Eye (tissue), 1 donor: ENCODE measurements around the gene MMP12.
A peak's percentile ranks its signal among the peaks of the same experiment; 100 is the strongest.
"Not testable (repeated sequence)": the region's sequence is repeated elsewhere in the genome, so short reads cannot be mapped to it uniquely, and the experiment has no call there.

Experiments used
- DNase-seq: peaks from one replicate; pipeline ENCODE4 v3.0.0-alpha.2; 2015

The MMP12 gene

DNA sequence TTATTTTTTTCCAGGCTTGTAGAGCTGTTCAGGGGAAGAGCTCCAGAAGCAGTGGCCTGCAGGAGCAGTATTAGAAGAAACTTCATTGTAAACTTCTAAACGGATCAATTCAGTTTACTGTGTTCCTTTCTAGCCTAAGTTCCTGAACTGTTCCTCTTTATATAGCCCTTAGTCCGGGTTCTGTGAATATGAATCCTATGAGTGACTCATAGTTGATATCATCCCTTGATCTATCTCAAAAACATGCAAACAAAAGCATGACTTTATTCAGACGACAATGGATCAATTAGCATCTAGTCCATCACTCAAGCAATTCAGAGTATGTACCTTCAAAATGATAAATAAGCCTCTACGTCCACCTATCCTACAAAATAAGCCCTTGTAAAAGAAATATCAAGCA is at the start of gene MMP12:
MMP12 (minus strand) TSS at position 131 of the 400 bp plus-strand sequence; CDS start at position 86, 45 bp downstream.
- DNase-seq: no peak

DNA sequence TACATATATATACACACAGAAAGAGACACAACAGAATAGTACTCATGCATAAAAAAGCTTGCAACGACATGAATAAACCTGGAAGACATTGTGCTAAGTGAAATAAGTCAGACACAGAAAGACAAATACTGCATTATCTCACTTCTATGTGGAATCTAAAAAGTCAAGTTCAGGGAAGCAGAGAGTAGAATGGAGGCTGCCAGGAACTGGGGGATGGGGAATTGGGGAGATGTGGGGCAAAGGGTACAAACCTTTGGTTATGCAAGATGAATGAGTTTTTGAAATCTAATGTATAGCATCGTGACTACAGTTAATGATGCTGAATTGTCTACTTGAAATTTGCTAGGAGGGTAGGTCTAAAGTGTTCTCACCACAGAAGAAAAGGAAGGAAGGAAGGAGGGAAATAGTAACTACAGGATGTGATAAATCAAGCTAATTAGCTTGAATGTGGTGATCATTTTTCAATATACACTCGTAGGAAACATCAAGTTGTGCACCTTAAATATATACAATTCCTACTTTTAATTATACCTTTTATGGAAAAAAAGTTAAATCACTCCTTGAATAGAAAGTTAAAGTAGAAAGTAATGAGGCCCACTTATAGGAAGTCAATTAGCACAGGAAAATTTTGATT is 46.9 kb upstream of the MMP12 start:
- DNase-seq: no peak

DNA sequence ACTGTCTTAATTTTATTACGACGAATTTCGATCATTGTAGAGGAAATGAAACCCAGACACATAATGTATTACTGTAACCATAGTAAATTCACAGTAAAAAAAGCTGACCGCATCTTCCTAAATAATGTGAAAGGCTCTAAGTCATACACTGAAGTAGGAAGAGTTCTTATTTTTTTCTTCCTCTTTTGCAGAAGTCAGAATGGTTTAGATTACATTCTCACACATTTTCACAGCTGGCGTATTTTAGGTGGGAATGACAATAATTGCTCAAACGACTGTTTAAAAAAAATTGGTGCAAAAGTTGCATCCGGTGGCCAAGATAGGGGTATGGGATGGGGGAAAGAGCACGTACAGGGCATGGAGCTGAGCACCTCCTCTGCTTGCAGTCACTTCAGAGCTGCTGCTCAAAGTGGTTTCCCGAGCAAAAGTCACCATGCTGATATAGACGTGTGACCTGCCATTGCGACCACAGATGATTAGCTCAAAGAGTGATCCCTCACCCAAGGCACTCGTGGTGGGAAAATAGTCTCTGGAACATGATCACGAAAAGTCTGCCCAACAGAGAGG is 45.4 kb upstream of the MMP12 start:
- no peak for DNase-seq

DNA sequence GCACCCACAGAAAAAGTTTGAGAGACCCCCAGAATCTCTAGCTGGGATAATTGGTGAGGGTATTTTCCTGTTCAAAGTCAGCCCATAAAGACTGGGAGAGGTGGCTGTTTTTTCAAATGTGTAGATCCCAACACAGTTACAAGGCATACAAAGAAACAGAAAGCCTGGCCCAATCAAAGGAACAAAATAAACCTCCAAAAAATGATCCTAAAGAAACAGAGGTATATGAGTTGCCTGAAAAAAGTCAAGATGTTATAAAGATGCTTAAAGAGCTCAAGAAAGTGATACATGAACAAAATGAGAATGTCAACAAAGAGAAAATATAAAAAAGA is 40.2 kb upstream of the MMP12 start:
- no peak for DNase-seq

DNA sequence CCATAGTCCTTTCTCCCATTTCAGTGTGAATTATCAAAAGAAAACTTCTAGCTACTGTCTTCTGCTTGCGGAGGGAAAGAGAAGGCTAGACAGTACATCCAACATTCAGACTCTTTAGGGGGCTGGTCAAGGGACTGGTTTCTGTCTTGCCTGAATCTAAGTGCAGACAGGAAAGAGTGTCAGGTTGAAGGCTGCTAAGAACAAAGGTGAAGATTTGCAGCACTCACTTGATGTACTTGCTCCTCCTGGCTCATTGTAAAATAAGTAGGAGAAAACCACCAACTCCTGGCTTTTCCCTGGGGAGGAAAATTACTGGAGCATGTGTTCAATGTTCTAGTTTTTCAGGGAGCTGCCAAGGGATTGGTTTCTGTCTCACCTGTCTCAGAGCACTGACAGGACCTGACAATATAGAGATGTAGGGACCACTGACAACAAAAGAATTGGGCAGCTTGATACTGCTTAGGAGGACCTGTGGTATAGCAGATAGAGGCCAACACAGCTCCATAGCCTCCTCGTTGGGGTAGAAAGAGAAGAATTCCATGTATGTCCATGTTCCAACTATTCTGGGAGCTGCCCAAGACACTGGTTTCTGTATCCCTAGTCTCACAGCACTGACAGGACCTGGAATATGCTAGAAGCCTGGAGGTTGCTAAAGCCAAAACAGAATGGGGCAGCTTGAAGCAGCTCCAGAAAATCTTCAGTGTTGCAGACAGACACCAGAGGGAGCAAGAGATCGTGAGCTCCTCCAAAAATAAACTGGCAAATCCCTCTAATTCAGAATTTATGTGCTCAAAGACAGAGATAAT is 39.7 kb upstream of the MMP12 start:
- peak; percentile 49 for DNase-seq

DNA sequence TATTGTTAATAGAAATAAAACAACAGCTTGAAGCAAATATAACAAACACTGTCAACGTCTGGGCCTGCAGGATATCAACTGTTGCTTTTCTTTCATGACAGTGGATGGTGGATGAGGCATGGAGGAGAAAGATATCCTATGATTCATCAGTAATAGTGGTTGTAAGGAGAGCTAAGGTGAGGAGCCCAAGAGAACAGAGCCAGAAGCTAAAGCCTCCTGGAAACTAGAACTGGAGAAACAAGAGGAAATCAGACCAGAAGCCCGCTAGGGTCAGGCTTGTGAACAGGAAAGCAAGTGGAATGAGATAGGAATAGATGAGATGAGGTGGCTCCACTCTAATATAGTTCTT is 37.7 kb upstream of the MMP12 start:
- DNase-seq: peak; percentile 3

- no peak for DNase-seq
Observed at GRCh38 chr11:102911758-102912481, 37.1 kb upstream of the MMP12 start.

GRCh38 chr11:102905848-102906247 is 31.1 kb upstream of the MMP12 start:
- not testable (repeated sequence) for DNase-seq

DNA sequence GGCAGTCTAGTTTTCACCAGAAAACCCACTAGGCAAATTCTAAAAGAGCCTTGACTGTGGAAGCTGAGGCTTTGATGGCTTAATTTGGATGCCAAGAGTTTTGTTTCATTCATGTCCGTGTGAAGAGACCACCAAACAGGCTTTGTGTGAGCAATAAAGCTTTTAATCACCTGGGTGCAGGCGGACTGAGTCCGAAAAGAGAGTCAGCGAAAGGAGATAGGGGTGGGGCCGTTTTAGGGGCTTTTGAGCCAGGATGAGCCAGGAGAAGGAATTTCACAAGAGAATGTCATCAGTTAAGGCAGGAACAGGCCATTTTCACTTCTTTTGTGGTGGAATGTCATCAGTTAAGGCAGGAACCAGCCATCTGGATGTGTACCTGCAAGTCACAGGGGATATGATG is 29.1 kb upstream of the MMP12 start:
- DNase-seq: not testable (repeated sequence)

GRCh38 chr11:102900346-102900745 is 25.6 kb upstream of the MMP12 start:
- no peak for DNase-seq

GRCh38 chr11:102891736-102892135 is 17.0 kb upstream of the MMP12 start:
- DNase-seq: no peak

GRCh38 chr11:102886999-102887398 is 12.2 kb upstream of the MMP12 start:
- peak; percentile 14 for DNase-seq

GRCh38 chr11:102883141-102883540 is 8.4 kb upstream of the MMP12 start:
- no peak for DNase-seq

- no peak for DNase-seq
Observed at GRCh38 chr11:102882389-102883024, 7.7 kb upstream of the MMP12 start.

DNA sequence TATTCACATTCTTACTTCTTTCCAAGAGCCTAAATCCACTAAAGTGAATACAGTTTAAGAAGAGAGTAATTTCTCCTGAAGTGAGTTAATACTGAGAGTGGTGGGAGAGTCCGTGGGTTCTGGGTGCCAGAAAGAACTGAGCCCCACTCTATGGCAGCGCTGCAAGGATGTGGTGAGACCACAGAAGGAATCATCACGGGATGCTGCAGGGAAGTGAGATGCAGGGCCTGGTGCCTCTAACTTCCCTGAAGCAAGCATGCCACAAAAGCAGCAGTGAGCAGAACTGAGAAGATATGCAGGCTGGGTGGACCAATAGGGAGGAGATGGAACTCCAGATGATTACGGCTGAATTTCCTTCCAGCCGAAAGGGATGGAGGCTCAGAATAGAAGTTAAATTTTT is 5.0 kb upstream of the MMP12 start:
- DNase-seq: no peak

- DNase-seq: no peak
Observed at GRCh38 chr11:102878595-102878994, 3.8 kb upstream of the MMP12 start.

GRCh38 chr11:102869354-102869964 is 5.3 kb downstream of the MMP12 start:
- not testable (repeated sequence) for DNase-seq

- no peak for DNase-seq
Observed at GRCh38 chr11:102868339-102868738, 6.4 kb downstream of the MMP12 start.

DNA sequence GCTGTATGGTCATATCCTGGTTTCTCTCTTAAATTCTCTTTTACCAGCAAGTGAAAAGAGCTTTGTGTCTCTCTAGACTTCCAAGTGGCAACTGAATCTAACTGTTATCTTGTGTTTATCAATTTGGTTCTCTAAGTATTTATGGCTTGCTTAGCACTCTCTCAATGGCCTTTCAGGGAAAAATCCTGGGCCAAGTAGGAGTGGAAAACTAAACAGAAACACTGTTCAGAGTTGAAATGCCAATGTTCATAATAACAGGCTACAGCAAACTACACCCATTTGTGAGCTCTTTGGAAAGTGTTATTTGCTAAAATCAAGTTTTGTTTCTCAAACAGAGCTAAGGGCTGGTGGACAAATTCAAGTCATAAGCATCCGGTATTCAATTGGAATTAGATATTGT is 10.1 kb downstream of the MMP12 start:
- DNase-seq: no peak

- DNase-seq: no peak
Observed at GRCh38 chr11:102853956-102854355, 20.8 kb downstream of the MMP12 start.

- no peak for DNase-seq
Observed at GRCh38 chr11:102853055-102853454, 21.7 kb downstream of the MMP12 start.

DNA sequence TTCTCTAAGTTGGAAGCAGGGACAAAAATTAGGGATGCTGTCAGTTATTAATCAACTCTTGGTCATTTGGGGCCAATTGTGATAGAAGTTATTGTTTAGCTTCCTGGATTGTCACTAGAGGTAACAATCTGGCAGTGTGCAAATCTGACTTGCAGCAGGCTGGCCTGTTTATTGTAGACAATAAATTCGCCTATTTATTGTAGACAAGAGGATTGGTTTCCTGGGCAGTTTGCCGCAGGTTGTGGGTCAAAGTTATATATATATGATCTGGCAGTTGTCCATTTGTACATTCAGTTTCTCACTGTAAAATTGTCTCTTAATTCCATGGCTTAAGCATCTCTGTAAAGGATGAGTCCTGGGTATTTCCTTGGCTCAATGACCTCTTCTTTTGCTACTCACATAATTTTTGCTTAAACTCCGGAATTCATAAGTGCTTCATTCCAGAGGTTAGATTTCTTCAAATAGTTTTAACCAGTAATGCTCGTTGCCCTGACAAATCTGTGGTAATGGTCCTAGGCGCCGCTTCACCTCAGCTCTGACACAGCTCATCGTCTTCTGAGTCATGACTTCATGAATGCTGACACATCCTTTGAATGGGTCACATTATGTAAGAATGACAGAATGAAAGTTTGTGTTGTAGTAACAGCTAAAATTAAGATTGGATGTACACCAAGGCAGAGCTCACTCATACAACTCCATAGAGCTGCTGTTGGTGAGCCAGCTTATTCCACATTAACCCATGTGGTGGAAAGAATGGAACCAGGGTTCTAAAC is 23.6 kb downstream of the MMP12 start:
- no peak for DNase-seq
